ENCODE measurements around the gene FAM184A.

- no peak for TF ChIP-seq ZBTB2 (CRISPR knock-in tag; IDR thresholded peaks at IDR 0.05; ENCODE audit: low read depth)
- no peak for TF ChIP-seq HMGXB4 (CRISPR knock-in tag; IDR thresholded peaks at IDR 0.05; ENCODE audit: borderline replicate concordance in 1 of 2, low read depth in 1 of 2)
- TF ChIP-seq ERF (CRISPR knock-in tag; IDR thresholded peaks at IDR 0.05) = no peak
Measured at GRCh38 chr6:118953391-118953790, 125.1 kb downstream of the FAM184A start.
